OCI-LY7 (cell line): ENCODE results near the gene XAF1.

ENCODE experiments used
- EZH2phosphoT487 ChIP-seq: fragments of 200-600 bp; sonication (generic); IDR thresholded peaks from 2 replicates; pipeline ENCODE4 v1.6.1; 2018; ENCODE audit warnings: low read depth, borderline replicate concordance, mild to moderate bottlenecking, mixed run types, antibody characterized with exemption, low read length, moderate library complexity, mixed read lengths
- TF ChIP-seq, protein P1 (sequence below): fragments of 200-600 bp; sonication (generic); conservative IDR thresholded peaks from 2 replicates; pipeline ENCODE4 v1.5.1; 2014; ENCODE audit warnings: mild to moderate bottlenecking, antibody characterized with exemption, low read length, moderate library complexity, mixed read lengths

DNA sequence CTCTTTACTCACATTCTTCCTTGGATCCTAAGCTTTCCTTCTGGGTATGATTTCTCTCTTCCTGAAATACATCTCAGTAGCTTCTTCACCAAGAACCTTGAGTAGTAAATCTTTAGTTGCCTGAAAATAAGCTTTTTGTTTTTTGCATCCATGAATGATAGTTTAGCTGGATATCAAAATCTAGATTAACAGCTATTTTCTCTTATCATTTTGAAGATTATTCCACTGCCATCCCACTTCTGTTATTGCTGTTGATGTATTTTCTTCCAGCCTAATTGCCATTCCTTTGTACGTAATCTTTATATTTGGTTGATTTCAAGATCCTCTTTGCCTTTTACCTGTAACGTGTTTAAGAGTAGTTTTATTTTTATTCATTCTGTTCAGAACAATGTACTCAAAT, 12.6 kb downstream of the XAF1 start:
- TF ChIP-seq, protein P1, sequence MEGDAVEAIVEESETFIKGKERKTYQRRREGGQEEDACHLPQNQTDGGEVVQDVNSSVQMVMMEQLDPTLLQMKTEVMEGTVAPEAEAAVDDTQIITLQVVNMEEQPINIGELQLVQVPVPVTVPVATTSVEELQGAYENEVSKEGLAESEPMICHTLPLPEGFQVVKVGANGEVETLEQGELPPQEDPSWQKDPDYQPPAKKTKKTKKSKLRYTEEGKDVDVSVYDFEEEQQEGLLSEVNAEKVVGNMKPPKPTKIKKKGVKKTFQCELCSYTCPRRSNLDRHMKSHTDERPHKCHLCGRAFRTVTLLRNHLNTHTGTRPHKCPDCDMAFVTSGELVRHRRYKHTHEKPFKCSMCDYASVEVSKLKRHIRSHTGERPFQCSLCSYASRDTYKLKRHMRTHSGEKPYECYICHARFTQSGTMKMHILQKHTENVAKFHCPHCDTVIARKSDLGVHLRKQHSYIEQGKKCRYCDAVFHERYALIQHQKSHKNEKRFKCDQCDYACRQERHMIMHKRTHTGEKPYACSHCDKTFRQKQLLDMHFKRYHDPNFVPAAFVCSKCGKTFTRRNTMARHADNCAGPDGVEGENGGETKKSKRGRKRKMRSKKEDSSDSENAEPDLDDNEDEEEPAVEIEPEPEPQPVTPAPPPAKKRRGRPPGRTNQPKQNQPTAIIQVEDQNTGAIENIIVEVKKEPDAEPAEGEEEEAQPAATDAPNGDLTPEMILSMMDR: no peak
- TF ChIP-seq EZH2phosphoT487: no peak
